Measurements from ENCODE around the gene TMEM119.

DNA sequence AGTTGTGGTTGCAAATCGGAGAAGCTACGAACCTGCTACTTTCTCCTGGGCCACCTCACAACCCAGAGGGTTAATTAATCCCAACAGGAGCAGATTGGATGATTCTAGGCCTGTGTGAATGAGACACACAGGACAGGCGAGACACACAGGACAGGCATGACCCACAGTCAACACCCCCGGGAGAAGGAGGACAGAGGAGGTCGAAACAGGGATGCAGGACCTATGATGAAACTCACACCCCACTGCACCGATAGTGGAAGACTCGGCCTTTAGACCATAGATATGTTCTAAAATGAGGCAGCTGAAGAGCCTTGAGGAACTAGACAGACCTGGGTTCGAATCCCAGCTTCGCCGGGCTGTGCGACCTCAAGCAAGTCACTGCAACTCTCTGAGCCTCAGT, 11.6 kb downstream of the TMEM119 start:
- TF ChIP-seq, protein P1, sequence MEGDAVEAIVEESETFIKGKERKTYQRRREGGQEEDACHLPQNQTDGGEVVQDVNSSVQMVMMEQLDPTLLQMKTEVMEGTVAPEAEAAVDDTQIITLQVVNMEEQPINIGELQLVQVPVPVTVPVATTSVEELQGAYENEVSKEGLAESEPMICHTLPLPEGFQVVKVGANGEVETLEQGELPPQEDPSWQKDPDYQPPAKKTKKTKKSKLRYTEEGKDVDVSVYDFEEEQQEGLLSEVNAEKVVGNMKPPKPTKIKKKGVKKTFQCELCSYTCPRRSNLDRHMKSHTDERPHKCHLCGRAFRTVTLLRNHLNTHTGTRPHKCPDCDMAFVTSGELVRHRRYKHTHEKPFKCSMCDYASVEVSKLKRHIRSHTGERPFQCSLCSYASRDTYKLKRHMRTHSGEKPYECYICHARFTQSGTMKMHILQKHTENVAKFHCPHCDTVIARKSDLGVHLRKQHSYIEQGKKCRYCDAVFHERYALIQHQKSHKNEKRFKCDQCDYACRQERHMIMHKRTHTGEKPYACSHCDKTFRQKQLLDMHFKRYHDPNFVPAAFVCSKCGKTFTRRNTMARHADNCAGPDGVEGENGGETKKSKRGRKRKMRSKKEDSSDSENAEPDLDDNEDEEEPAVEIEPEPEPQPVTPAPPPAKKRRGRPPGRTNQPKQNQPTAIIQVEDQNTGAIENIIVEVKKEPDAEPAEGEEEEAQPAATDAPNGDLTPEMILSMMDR (IDR thresholded peaks at IDR 0.05), result no peak
- no peak for TF ChIP-seq POLR2A (IDR thresholded peaks at IDR 0.05)

Data from ovary (tissue), 3 donors.